ENCODE measurements around the gene DENND2D.

Gene DENND2D

DNA sequence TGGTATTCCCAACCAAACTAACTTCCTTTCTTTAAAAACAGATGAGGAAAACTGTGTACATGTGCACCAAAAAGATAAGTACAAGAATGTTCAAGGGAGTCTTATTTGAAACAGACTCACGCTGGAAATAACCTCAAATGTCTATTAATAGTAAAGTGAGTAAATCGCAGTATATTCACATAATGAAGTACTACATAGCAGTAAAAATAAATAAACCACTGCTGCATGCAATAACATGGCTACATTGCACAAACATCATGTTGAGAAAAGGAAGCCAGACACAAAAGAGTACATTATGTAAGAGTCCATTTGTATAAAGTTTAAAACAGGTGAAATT lies 5.2 kb upstream of the DENND2D start (continued):
- TF ChIP-seq, protein P1, sequence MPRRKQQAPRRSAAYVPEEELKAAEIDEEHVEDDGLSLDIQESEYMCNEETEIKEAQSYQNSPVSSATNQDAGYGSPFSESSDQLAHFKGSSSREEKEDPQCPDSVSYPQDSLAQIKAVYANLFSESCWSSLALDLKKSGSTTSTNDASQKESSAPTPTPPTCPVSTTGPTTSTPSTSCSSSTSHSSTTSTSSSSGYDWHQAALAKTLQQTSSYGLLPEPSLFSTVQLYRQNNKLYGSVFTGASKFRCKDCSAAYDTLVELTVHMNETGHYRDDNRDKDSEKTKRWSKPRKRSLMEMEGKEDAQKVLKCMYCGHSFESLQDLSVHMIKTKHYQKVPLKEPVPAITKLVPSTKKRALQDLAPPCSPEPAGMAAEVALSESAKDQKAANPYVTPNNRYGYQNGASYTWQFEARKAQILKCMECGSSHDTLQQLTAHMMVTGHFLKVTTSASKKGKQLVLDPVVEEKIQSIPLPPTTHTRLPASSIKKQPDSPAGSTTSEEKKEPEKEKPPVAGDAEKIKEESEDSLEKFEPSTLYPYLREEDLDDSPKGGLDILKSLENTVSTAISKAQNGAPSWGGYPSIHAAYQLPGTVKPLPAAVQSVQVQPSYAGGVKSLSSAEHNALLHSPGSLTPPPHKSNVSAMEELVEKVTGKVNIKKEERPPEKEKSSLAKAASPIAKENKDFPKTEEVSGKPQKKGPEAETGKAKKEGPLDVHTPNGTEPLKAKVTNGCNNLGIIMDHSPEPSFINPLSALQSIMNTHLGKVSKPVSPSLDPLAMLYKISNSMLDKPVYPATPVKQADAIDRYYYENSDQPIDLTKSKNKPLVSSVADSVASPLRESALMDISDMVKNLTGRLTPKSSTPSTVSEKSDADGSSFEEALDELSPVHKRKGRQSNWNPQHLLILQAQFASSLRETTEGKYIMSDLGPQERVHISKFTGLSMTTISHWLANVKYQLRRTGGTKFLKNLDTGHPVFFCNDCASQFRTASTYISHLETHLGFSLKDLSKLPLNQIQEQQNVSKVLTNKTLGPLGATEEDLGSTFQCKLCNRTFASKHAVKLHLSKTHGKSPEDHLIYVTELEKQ (tag by site-specific recombination; IDR thresholded peaks at IDR 0.05; ENCODE audit: borderline replicate concordance): no peak
- TF ChIP-seq, protein P2, sequence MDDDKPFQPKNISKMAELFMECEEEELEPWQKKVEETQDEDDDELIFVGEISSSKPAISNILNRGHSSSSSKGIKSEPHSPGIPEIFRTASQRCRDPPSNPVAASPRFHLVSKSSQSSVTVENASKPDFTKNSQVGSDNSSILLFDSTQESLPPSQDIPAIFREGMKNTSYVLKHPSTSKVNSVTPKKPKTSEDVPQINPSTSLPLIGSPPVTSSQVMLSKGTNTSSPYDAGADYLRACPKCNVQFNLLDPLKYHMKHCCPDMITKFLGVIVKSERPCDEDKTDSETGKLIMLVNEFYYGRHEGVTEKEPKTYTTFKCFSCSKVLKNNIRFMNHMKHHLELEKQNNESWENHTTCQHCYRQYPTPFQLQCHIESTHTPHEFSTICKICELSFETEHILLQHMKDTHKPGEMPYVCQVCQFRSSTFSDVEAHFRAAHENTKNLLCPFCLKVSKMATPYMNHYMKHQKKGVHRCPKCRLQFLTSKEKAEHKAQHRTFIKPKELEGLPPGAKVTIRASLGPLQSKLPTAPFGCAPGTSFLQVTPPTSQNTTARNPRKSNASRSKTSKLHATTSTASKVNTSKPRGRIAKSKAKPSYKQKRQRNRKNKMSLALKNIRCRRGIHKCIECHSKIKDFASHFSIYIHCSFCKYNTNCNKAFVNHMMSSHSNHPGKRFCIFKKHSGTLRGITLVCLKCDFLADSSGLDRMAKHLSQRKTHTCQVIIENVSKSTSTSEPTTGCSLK (tag by site-specific recombination; IDR thresholded peaks at IDR 0.05): no peak

DNA sequence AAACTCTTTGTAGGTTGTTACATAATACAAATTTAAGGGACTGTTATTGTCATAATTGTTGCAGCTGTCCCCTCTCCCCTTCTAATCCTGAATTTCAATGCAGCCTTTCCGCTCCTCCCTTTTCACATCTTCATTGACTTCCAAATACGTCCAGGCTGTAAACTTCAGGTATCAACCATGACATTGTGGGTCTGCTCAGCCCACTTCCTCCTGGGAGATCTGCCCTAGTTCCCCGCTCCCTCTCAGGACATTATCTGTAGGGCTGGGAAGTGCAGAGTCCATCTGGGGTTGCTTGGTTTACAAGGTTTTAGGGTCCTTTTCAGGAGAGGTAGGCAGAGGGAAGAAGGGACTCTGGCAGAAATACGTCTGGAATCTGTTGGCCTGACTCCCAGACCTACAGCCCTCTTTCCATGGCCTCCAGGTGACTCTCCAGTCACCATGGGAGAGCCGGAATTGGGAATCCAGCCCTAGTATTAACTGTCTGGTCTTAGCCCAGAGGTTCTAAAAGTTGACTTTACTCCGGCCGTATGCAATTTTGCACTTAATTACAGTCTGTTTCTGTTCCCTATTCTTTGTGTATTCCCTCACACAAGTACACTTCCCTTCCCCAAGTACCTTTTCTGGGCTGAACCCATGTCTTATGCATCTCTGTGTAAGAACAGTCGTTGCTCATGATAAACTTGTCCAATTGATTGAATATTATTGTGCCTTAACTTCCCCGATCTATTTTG lies 4.7 kb upstream of the DENND2D start:
- H3K9me3 ChIP-seq (ENCODE audit: control insufficient read depth, insufficient read depth, low read depth, low read length): no peaks in the 10 kb centered on the region
- no peaks in the 10 kb centered on the region for H3K4me1 ChIP-seq (ENCODE audit: control insufficient read depth, insufficient read depth, low read length)
- ChIA-PET POLR2A (no interaction called here), CTCF (no interaction called here)
- H3K27ac ChIP-seq (ENCODE audit: extremely low read depth, low read depth, low read length): no peak overlapping the region
- H3K4me3 ChIP-seq (ENCODE audit: low read depth, low read length): no peak overlapping the region
- no peaks in the 10 kb centered on the region for H3K36me3 ChIP-seq (ENCODE audit: control insufficient read depth in 2 of 2, insufficient read depth in 1 of 2, low read length in 2 of 2)
- TF ChIP-seq ZNF561 (tag by site-specific recombination; IDR thresholded peaks at IDR 0.05; ENCODE audit: borderline replicate concordance): no peak
- TF ChIP-seq GLIS1 (tag by site-specific recombination; IDR thresholded peaks at IDR 0.05): no peak
- TF ChIP-seq SCRT1 (tag by site-specific recombination; IDR thresholded peaks at IDR 0.05; ENCODE audit: borderline replicate concordance): no peak
- TF ChIP-seq, protein P3, sequence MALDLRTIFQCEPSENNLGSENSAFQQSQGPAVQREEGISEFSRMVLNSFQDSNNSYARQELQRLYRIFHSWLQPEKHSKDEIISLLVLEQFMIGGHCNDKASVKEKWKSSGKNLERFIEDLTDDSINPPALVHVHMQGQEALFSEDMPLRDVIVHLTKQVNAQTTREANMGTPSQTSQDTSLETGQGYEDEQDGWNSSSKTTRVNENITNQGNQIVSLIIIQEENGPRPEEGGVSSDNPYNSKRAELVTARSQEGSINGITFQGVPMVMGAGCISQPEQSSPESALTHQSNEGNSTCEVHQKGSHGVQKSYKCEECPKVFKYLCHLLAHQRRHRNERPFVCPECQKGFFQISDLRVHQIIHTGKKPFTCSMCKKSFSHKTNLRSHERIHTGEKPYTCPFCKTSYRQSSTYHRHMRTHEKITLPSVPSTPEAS (tag by site-specific recombination; IDR thresholded peaks at IDR 0.05): no peak
- TF ChIP-seq ZNF560 (tag by site-specific recombination; IDR thresholded peaks at IDR 0.05; ENCODE audit: borderline replicate concordance): no peak
- no peak for TF ChIP-seq ZNF530 (tag by site-specific recombination; IDR thresholded peaks at IDR 0.05; ENCODE audit: low read depth)
- no peak for TF ChIP-seq ZFP37 (tag by site-specific recombination; IDR thresholded peaks at IDR 0.05)
- TF ChIP-seq, protein P4, sequence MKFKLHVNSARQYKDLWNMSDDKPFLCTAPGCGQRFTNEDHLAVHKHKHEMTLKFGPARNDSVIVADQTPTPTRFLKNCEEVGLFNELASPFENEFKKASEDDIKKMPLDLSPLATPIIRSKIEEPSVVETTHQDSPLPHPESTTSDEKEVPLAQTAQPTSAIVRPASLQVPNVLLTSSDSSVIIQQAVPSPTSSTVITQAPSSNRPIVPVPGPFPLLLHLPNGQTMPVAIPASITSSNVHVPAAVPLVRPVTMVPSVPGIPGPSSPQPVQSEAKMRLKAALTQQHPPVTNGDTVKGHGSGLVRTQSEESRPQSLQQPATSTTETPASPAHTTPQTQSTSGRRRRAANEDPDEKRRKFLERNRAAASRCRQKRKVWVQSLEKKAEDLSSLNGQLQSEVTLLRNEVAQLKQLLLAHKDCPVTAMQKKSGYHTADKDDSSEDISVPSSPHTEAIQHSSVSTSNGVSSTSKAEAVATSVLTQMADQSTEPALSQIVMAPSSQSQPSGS (tag by site-specific recombination; IDR thresholded peaks at IDR 0.05; ENCODE audit: low read depth): no peak

DNA sequence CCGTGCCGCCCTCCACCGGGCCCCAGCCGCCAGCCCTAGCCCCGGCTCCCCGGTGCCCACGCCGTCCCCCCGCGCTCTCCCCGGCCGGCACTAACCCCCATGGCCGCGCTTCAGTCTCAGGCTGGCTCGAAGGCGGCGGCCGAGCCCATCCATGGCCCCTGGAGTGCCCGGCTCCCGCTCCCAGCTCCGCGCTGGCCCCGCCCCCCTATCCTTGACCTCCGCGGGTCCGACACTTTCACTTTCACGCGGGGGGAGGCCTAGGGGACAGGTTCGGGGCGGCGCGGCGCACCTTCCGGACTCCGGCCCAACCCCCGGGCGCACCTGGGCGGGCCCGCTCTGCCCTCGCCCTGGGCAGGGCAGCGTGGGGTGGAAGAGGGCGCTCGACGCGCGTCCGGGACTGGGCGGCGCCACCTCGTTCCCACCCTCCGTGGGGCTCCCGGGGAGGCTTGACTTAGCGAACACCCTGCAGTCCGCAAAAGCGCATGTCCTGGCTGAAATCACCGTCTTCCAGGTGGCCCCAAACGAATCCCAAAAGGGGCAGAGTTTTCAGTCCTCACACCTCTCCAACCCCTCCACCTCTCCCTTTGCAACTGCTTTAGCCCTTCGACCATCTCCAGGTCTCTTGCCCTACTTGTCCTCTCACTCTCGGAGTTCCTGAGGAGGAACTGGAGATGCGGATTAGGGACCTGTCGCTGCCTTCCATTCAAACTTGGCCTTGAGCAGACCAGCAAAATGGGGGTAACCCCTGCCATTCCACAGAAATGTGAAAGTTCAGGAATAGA lies 3.9 kb upstream of the DENND2D start:
- ChIA-PET CTCF (no interaction called here), POLR2A (no interaction called here)
- H3K9me3 ChIP-seq (ENCODE audit: control insufficient read depth, insufficient read depth, low read depth, low read length): no peaks in the 10 kb centered on the region
- no peak overlapping the region for H3K27ac ChIP-seq (ENCODE audit: extremely low read depth, low read depth, low read length)
- TF ChIP-seq KLF8 (tag by site-specific recombination; IDR thresholded peaks at IDR 0.05) (no peak), SCRT2 (tag by site-specific recombination; IDR thresholded peaks at IDR 0.05) (peak; percentile 39; the same call in 1 of the 2 replicates), ZNF629 (tag by site-specific recombination; IDR thresholded peaks at IDR 0.05) (no peak), ZNF169 (tag by site-specific recombination; IDR thresholded peaks at IDR 0.05) (no peak), ZNF624 (tag by site-specific recombination; IDR thresholded peaks at IDR 0.05) (no peak)
- no peak overlapping the region for H3K4me3 ChIP-seq (ENCODE audit: low read depth, low read length)
- no peaks in the 10 kb centered on the region for H3K36me3 ChIP-seq (ENCODE audit: control insufficient read depth in 2 of 2, insufficient read depth in 1 of 2, low read length in 2 of 2)
- no peaks in the 10 kb centered on the region for H3K4me1 ChIP-seq (ENCODE audit: control insufficient read depth, insufficient read depth, low read length)
